Neutrophil (primary cell): ENCODE measurements around the gene CCDC187.

Experiments
- H3K27ac ChIP-seq: fragments of 200-600 bp; sonication (generic); 2 replicates; pipeline ENCODE4 v1.5.1; 2016; ENCODE audit warnings: mild to moderate bottlenecking, moderate library complexity
- H3K27me3 ChIP-seq: fragments of 200-600 bp; sonication (generic); 2 replicates; pipeline ENCODE4 v1.6.0; 2016; ENCODE audit warnings: mild to moderate bottlenecking
- H3K36me3 ChIP-seq: fragments of 200-600 bp; sonication (generic); 2 replicates; pipeline ENCODE4 v1.5.1; 2017
- H3K4me1 ChIP-seq, 2 experiments: fragments of 200-600 bp in 1 of 2; sonication (generic) in 1 of 2; 1 replicate in 1 of 2; 2 replicates in 1 of 2; pipeline versions ENCODE4 v1.5.1 to v1.6.1; 2013 to 2016; ENCODE audit warnings: low read depth in 1 of 2, low read length in 1 of 2, mild to moderate bottlenecking in 1 of 2, moderate library complexity in 1 of 2; ENCODE audit not compliant: control insufficient read depth in 1 of 2, insufficient read depth in 1 of 2
- H3K4me3 ChIP-seq, 2 experiments: fragments of 200-600 bp in 1 of 2; sonication (generic) in 1 of 2; 1 replicate in 1 of 2; 2 replicates in 1 of 2; pipeline ENCODE4 v1.5.1; 2013 to 2016; ENCODE audit warnings: low read depth in 1 of 2, low read length in 1 of 2, mild to moderate bottlenecking in 1 of 2, moderate library complexity in 1 of 2
- H3K9me3 ChIP-seq: fragments of 200-600 bp; sonication (generic); 2 replicates; pipeline ENCODE4 v1.5.1; 2016
- CTCF ChIP-seq: fragments of 200-600 bp; sonication (generic); IDR thresholded peaks from 2 replicates; pipeline ENCODE4 v1.5.1; 2016; ENCODE audit warnings: antibody characterized with exemption

The CCDC187 gene

GRCh38 chr9:136310273-136311030 is 6.6 kb upstream of the CCDC187 start:
- Histone ChIP-seq H3K27me3 (peaks cover 63% of the 10 kb centered on the region), H3K27ac (no peak overlapping the region), H3K36me3 (no peaks in the 10 kb centered on the region), H3K9me3 (no peaks in the 10 kb centered on the region), H3K4me1 (no peaks in the 10 kb centered on the region), H3K4me3 (no peak overlapping the region)
- no peak for TF ChIP-seq CTCF

GRCh38 chr9:136309806-136310220 is 5.9 kb upstream of the CCDC187 start:
- Histone ChIP-seq H3K36me3 (no peaks in the 10 kb centered on the region), H3K27me3 (peaks cover 69% of the 10 kb centered on the region), H3K27ac (no peak overlapping the region), H3K4me1 (no peaks in the 10 kb centered on the region), H3K9me3 (no peaks in the 10 kb centered on the region), H3K4me3 (no peak overlapping the region)
- TF ChIP-seq CTCF = no peak

- no peaks in the 10 kb centered on the region for H3K36me3 ChIP-seq
- H3K9me3 ChIP-seq = no peaks in the 10 kb centered on the region
- no peak overlapping the region for H3K4me3 ChIP-seq
- H3K27me3 ChIP-seq = peaks cover 69% of the 10 kb centered on the region
- H3K27ac ChIP-seq = no peak overlapping the region
- H3K4me1 ChIP-seq = no peaks in the 10 kb centered on the region
- no peak for TF ChIP-seq CTCF
Observed at GRCh38 chr9:136309101-136309801, 5.4 kb upstream of the CCDC187 start.

- Histone ChIP-seq H3K27ac (no peak overlapping the region), H3K36me3 (no peaks in the 10 kb centered on the region), H3K4me1 (no peaks in the 10 kb centered on the region), H3K4me3 (no peak overlapping the region), H3K9me3 (no peaks in the 10 kb centered on the region), H3K27me3 (peaks cover 69% of the 10 kb centered on the region)
- TF ChIP-seq CTCF = no peak
Observed at GRCh38 chr9:136308702-136309053, 4.8 kb upstream of the CCDC187 start.

GRCh38 chr9:136308006-136308701 is 4.3 kb upstream of the CCDC187 start:
- no peak overlapping the region for H3K4me3 ChIP-seq
- peaks cover 69% of the 10 kb centered on the region for H3K27me3 ChIP-seq
- TF ChIP-seq CTCF = no peak
- no peak overlapping the region for H3K27ac ChIP-seq
- H3K9me3 ChIP-seq = no peaks in the 10 kb centered on the region
- H3K4me1 ChIP-seq = no peaks in the 10 kb centered on the region
- no peaks in the 10 kb centered on the region for H3K36me3 ChIP-seq
